ENCODE results near the gene FBXL16.

- TF ChIP-seq CTCF (IDR thresholded peaks at IDR 0.05) (no peak), POLR2A (IDR thresholded peaks at IDR 0.05) (no peak)
Measured at GRCh38 chr16:703406-703805, 2.2 kb downstream of the FBXL16 start.
